Measurements from ENCODE around the gene LINC01488. TPM values are rescaled to one million over a fixed set of nuclear protein-coding genes. Genes with fewer than 3 reads are reported as not detected.
A peak's percentile ranks its signal among the peaks of the same experiment; 100 is the strongest.

The LINC01488 gene
- total and polyA plus RNA-seq, 2 of the 13 experiments (the other 11 are each of a cell fraction or from before 2014, with no cell fraction given): 0.26 to 0.58 TPM

- Histone ChIP-seq H3K27ac (ENCODE audit: extremely low read length, insufficient read depth, low read length) (no peak overlapping the region), H4K20me1 (ENCODE audit: insufficient read depth, low read length) (no peaks in the 10 kb centered on the region), H3K79me2 (ENCODE audit: insufficient read depth, low read length) (no peaks in the 10 kb centered on the region), H2AFZ (ENCODE audit: low read length) (no peak overlapping the region), H3K9me3 (ENCODE audit: low read length) (no peaks in the 10 kb centered on the region), H3K4me2 (ENCODE audit: low read depth, low read length) (no peak overlapping the region), H3K9ac (ENCODE audit: insufficient read depth, low read depth, low read length) (no peak overlapping the region), H3K4me1 (ENCODE audit: insufficient read depth, low read length) (peaks cover 84% of the 10 kb centered on the region), H3K27me3 (ENCODE audit: control insufficient read depth in 1 of 2, insufficient read depth in 2 of 2, low read length in 2 of 2) (no peaks in the 10 kb centered on the region), H3K4me3 (replicated peaks in 1 of 3; ENCODE audit: insufficient read depth in 1 of 3, low read depth in 2 of 3, low read length in 3 of 3) (no peak overlapping the region), H3K36me3 (replicated peaks in 1 of 2; ENCODE audit: control insufficient read depth in 1 of 2, insufficient read depth in 2 of 2, low read length in 2 of 2) (no peaks in the 10 kb centered on the region)
- POLR2A ChIA-PET: no interaction called here
- TF ChIP-seq HNRNPH1 (optimal IDR thresholded peaks at IDR 0.05; ENCODE audit: low read depth, low read length) (no peak), FOXK2 (IDR thresholded peaks at IDR 0.05) (no peak), ZBTB4 (CRISPR knock-in tag; IDR thresholded peaks at IDR 0.05; ENCODE audit: borderline replicate concordance) (no peak), ONECUT2 (CRISPR knock-in tag; IDR thresholded peaks at IDR 0.05) (no peak), HNF1A (IDR thresholded peaks at IDR 0.05; ENCODE audit: low read depth) (no peak), HNF1A (CRISPR knock-in tag; IDR thresholded peaks at IDR 0.05; ENCODE audit: borderline replicate concordance) (no peak), ZNF891 (CRISPR knock-in tag; IDR thresholded peaks at IDR 0.05) (no peak), ZNF24 (IDR thresholded peaks at IDR 0.05) (peak; percentile 66), U2AF2 (IDR thresholded peaks at IDR 0.05; ENCODE audit: low read depth, low read length) (no peak), ZNF512B (CRISPR knock-in tag; IDR thresholded peaks at IDR 0.05; ENCODE audit: borderline replicate concordance) (no peak)
- intact Hi-C loops (cut with micrococcal nuclease; ENCODE audit: unreplicated experiment): no loop called here
- in situ Hi-C loops (cut with HindIII; ENCODE audit: extremely low pct_ligation_motif_present, low pct_unique_long_range_greater_than_20kb): loop anchor here (5.0 to 25.0 kb wide), 2 partner anchors 140 to 205 kb away; partner anchors contain the start of genes CCND1 and MYEOV
- ATAC-seq (no peak), DNase-seq (ENCODE audit: low spot score) (no peak), FAIRE-seq (no peak)
- 74% methylated on average over 11 of the region's 14 CpGs for WGBS (ENCODE audit: low lambda C conversion rate)
- BruUV-seq (replicated peaks): no TSS peak
- CTCF ChIA-PET (ENCODE audit: low intra/inter-chr PET ratio, low total read pairs): no interaction called here
Observed at GRCh38 chr11:69431893-69432738, 49.3 kb upstream of the LINC01488 start.
